Measurements from ENCODE around the gene KIAA0825.

Gene KIAA0825

DNA sequence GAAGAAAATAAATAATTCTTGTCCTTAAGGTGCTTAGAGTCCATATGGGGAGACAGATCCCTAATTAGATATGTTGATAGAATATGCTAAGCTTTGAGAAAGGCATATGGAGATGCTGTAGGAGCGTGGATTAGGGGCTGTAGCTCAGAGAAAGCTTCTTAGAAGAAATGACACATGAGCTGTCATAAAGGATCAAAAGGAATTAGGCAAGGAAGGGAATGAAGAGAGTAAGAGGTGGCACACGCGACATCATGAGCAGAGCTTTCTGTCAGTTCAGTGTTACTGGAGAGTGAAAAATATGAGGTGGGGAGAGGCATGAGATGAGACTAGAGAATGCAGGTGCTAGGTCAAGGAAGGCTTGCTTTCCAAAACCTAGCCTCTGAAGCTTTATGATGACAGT, 118.6 kb downstream of the KIAA0825 start:
- no peak for DNase-seq

DNA sequence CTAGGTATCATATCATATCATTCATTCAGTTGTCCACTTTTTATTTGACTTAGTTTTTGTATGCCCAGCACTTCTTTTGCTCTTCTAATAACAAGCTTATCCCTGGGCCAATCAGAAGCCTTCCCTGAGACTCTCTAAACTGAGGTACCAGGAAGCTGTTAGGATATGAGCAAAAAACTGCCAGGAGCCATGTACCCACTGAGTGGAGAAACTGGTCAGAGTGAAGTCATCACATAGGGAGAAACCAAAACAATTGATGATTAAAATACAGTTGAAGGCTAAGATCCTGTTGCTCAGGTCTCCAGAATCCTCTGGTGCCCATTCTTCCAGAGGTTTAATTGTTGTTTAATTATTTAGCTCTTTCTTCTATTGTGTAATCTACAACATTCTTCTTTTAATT, 120.2 kb downstream of the KIAA0825 start:
- DNase-seq: no peak

DNA sequence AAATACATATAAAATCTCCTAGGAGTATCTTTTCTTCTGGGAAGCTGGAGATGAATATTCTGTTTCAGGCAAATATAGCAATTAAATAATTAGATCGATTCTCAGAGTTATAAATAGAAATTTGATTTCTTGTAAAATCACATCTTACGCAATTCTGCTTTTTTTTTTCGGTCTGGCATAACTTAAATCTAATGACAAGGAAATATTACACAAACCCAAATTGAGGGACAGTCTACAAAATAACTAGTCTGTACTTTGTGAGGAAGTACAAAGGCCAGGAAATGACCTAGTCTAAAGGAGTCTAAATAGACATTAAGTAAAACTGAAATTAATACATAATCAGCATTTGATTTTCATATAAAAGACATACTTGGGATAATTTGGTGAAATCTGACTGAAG, 133.3 kb downstream of the KIAA0825 start:
- DNase-seq: no peak

DNA sequence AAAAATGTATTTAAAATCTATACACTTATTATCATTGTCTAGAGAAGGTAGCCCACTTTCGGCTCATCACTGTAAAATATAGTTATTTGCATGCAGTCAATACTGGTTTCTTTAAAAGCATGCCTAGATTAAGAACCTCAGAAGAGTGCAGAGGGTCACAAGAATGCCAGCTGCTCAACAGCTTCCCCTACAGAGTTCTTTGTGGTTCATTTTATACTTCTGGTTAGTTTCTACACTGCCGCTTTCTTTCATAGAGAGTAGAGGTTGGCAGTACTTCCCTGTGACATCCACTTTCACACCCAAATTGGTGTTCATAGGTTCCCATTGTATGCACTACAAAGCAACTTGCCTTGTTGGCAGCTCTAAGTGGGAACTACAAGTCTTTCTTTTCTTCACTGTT, 137.3 kb downstream of the KIAA0825 start:
- no peak for DNase-seq

DNA sequence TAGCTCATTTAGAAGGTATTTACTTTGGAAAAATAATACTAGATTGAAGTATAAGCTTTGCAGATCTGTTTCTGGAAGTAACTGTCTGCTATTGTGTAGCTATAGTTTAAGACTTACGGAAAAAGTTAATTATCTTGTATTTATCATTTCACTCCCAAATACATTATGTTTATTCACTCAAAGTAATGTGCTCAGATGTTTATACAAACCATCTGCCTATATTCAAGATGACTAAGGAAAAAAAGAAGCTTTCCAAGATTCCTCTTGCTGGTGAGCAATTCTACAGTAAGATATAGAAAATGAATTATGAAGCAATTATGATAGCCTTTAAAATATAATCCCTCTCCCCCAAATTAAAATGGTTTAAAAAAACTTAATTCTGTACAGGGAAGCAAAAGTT, 137.9 kb downstream of the KIAA0825 start:
- no peak for DNase-seq

DNA sequence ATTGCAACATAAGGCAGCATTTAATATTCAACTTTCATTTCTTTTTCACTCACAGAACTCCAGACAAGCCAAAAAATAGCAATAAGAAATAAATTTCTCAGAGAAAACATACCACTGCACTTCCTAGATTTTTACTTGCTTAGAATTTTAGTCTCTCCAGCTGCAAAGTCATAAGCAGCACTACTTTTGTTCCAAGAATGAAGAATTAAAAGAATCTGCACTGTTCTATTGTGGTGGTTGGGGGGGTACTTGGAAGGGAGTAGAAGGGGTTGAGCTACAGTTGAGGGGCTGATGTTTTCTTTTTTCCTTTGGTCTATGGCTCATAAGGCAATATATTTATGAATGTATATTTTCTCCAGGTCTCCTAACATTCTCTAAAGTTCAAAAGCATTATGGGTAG, 144.5 kb downstream of the KIAA0825 start:
- DNase-seq: no peak

DNA sequence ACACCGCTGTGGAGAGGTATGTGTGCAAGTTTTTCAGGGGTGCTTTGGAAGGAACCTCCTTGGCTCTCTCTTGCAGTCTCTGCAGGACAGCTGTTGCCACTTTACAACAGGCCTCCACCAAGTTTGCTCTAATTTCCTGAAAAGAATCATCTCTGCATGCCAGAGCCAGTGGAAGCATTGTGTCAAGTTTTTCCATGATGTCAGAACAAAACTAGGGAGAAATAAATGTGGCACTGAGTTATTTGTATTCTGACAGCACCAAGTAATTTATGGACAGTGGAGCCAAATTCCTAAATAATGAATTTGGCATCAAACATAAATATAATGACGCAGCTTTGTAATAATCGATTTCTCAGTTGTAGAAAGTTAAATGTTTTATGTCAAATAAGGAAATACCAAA, 146.9 kb downstream of the KIAA0825 start:
- DNase-seq: no peak

DNA sequence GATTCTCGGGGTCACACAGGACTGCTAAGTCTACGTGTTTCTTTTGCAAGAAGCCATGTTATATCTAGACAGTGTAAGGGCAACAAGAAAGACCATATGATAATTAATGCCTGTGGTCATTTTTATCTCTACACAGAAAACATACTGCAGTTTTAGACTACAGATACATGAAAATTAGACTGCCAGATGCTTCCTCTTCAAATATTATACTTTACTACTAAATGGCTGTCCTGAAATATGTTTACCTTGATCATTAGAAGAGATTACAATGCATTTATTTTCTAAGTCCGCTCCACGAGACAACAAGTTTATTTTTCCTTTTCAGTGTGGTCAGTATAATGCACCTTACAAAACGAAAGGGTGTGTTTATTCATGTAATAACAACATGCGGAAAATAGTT, 147.6 kb downstream of the KIAA0825 start:
- no peak for DNase-seq

DNA sequence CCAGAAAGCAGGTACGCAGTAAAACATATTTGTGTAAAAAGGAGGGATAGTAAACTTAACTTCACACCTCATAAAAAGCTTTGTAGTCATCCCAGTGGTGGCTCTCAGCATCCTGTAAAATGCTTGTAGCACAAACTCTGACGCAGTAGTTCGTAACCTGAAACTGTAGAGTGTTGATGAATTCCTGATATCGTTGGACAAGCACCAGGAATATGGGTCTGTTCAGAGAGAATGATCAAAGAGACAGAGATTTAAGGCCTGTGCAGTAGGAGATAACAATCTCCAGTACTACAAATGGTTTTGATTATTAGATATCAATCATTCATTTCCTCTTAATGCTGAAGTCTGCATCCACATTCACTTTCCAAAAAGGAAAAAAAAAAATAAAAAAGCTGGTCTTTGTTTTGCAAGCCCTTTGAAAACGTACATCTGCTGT, 148.5 kb downstream of the KIAA0825 start:
- no peak for DNase-seq

DNA sequence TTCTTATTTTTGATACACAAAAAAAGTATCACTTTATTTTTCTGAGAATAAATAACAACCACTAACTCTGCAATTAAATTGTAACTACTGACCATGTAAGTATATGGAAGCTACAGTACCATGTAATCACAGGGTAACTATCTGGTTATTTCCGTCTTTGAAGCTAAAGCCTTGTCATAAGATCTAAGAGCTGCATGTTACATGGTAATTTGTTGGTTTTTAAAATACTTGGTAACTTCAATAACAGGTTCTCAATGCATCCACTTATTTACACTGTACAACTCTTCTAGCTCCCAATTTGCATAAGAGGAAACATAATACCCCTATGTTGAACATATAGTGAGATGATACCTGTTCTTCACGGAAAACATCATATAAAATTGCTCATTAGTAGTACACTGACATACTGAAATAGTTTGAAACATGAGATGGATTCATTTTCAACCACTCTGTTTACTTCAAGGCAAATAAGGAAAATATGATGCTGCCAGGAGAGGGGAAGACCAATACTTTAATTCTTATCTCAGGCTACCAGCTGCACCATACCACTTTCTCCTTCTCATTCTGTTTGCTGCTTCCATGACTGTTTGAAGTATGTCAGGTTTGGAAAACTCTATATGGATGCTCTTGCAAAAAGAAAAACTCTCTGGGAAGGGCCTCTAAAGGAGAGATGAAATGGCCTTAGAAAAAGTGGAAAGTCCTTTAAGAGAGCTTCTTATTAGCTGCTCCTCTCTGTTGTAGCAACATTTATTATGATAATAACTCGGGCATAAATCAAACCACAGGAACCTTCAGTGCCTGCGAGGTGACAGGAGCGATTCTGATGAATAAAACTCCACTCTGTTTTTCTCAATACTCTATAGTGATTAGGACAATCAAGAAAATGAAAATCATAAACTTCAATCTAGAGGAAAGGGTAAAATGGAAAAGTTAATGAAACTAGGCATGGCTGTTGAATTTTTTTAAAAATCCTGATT, 150.2 kb downstream of the KIAA0825 start:
- DNase-seq: no peak

DNA sequence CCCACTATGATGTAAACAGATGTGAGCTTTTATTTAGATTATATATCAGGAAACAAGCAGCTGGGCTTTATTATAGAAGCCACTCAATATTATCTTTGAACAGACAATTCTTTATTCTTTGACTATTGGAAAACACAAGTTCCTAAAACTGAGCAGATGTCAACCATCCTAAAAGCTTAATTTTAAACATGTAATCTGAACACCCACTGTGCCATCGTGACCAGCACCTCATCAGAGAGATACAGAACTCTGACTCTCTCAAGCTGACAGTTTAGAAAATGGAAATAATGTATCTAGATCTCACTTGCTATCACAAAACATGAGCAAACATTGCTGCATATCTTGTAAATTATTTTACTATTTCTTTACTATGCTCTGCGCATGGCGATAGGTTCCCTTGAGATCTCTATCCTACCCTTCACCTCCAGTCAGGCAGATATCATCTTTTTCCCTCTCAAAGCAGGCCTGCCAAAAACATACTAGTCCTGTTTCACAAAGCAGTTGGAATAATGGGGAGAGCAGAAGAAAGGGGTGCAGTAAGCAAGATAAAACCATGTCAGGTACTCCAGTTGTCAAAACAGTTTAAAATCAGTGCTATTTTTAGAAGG, 151.0 kb downstream of the KIAA0825 start:
- DNase-seq: no peak

DNA sequence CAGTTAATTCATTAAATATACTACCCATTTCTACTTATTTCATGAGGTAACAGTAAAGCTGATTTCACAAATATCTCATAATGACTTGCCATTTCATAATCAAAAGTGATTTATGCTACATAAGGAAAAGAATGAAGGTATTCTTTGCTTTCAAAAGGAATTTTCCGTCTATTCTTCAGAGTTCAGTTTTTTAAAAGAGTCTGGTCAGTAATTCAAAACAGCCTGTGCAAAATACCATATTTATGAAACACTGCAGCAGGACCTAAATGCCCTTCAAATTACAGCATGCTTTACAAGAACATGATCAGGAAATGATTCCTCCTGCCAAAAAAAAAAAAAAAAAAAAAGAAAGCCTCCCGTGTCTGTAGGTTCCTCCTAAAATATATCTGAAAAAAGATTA, 154.7 kb downstream of the KIAA0825 start:
- DNase-seq: no peak

DNA sequence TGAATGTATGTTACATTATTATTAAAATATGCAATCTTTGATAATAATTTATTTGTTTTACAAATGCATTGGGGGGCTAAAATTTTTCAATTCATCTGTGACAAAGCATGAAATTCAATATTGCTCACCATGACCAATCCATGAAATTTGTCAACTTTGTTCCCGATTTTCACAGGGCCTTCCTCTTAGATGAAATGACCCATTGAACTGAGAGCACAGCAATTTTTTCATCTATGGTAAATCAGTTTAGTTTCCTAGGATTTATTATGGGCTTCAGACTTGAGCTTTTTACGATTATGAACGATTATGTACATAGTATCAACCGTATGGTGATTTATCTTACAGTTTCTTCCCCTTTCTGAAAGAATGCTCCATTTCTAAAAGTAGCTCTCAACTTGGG, 157.3 kb downstream of the KIAA0825 start:
- DNase-seq: no peak

DNA sequence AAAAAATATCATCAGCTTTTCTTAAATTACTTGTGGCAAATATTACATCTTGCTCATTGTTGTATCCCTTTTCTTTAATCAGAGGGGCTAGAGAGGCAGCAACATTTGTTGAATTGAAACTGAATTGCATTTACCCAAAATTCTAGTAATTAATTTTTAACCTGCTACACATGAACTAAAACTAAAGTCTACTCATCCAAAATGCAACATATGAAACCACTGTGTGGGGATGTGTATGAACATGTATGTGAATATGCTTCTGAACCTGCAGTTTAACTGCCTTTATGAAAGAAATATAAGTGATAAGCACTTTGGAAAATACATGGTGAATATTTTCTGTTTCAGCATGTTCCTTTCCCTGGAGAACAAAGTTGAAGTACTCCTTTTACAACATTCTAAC, 158.5 kb downstream of the KIAA0825 start:
- no peak for DNase-seq

DNA sequence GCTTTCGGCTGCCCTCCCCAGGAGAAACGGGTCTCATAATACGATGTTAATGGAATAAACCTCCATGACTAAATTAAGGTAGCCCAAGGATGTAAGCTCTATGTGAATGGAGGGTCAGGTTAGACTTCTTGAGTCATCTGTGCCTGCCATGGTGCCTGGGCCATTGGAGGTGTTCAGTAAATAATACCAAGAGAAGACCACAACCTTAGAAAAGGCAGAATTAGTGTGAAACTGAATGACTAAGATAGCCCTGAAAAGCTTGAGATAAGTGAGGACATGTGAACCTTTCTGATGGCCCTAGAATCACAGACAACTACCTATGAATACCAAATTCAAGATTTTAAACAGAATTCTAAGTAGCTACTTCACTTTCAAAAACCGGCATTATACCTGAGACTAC, 160.6 kb downstream of the KIAA0825 start:
- no peak for DNase-seq

DNA sequence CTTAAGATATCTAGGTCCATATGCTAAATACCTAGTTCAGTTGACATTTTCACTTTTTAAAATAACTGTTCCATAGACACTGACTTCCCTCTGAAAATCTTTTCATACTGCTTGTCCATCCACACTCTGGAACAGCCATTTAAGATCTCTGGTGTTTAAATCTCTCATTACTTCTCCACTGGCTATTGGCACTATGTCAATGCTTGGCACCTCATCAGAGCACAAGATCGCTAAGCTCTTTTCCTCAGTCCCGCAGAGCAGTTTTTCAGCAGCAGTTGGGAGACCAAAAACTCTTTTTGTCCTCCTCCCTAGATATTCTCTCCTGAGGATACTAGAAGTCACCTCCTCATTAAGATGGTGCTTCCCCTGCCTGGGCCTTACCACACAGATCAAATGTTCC, 172.7 kb downstream of the KIAA0825 start:
- no peak for DNase-seq

DNA sequence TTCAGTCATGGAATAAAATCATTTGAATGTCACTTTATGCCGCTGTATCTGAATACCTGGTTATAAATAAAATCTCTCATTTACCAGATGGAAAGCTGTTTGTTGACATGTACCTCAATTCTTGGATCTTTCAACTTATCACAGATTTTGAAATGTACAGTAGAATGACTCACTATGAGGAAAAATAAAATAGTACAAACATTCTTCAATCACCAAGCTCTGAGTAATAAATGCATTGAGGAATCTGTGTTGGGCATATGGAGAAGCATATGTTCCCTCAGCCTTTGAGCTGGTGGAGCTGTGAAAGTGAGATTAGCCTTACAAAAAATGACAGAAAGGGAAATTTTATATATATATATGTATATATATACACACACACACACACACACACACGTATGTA, 175.4 kb downstream of the KIAA0825 start:
- DNase-seq: no peak

DNA sequence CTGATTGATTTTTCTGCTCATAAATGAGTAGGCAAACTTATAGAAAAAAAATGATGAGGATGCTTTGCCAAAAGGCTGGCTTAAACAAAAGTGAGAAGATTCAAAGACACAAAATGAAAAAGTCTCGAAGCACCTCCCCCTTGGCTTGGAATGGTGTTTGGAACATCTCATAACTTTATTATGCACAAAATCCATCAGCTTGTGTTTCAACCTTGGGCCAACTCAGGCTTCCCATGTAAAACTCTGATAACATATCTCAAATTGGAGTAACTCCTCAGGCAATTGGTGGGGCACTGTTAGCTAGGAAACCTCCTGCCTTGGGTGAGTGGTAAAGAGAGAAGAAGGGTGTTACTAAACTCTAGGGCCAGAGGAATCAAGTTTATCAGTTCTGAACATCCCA, 176.3 kb downstream of the KIAA0825 start:
- DNase-seq: no peak

DNA sequence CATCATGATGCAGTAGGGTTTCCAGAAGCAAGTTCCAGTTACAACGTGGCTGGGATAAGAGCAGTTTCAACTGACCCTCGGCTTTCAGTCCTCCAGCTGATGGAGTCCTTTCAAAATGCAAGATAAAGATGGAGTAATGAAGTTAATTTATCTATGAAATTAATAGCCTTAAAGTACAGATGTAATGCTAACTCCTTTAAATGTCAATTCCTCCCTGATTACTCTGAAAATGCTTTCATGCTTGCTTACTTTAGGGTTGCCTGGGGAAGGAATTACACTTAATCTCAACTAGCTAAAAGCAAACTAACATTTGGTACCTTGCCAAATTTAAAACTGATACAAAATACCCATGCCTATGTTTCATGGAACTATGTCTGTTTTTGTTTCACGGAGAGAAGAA, 178.4 kb downstream of the KIAA0825 start:
- DNase-seq: no peak

DNA sequence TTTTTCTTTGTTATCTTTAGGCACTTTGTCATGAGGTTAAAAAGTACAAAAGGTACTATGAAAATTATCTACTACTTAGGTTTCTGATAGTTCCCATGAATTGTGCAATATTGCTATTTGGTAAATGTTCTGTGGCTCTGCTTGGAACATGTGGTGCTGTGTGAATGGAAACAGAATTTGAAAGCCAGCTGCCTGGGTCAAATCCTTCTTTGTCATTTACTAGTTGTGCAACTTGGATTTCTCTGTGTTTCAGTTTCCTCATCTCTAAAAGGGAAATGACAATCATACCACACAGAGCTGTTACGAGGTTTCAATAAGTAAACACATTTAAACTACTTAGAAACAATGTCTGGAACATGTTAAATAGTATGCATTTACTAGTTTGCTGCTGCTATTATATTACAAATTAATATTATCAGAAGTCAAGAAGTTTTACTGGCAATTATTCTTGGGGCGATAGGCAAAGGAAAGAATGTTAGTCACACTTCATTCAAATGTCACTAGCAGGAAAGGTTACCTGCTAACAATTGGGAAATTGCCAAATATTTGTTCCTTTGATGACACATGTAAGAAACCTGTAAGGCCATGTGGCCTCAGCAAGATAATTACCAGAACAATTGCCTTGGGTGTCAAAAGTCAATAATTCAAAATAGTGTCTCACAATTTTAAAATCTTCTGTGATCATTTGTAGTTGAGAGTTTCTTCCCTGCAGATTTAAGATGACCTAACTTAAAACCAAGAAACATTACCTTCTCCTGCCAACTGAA, 184.8 kb downstream of the KIAA0825 start:
- DNase-seq: no peak

DNA sequence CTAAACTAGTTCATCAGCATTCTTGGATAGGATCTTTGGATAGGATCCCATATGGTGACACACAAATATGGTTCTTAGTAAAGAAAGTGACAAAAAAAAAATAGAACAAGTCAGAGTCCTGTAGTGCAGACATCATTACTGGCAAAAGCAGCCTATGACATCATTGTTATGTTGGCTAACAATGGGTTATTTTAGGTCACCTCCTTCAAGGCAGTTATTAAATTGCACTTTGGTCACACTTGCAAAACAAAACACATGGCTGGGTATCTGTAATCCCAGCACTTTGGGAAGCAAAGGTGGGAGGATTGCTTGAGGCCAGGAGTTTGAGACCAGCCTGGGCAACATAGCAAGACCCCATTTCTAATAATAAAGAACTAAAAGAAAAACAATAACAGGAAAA, 185.9 kb downstream of the KIAA0825 start:
- no peak for DNase-seq

DNA sequence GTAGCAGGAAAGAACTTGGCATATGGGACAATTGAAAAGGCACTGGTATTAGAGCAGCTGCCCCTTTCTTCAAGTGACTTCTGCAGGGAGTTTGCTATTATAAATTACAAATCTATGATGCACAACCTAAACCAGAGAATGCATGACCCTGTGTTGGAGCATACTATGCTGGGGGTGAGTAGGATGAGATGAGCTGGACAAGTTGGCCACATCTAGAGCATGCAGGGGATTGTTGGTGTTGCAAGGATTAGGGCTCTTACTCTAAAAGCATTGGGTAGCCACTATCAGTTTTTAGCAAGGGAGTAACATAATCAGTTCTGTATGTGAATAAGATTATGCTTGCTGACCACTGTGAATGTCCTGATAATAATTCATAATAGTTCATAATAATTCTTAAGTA, 186.7 kb downstream of the KIAA0825 start:
- no peak for DNase-seq

DNA sequence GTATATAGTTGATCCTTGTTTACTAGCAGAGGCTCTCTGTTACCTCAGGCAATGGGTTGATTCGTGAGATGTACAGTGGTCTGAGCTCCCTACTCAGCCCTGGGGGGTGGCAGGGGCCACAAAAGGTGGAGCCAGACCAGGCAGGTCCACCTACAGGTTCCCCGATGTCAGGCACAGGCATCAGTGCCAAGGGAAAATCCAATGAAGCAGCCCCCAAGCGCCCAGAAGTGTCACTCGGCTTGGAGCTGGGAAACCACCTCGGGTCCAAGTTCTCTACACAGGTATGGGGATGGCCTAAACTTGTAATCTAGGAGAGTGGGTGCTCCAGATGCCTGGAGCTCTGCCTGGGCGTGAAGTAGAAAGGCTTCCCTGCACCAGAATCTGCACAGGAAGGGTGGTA, 188.8 kb downstream of the KIAA0825 start:
- DNase-seq: no peak

DNA sequence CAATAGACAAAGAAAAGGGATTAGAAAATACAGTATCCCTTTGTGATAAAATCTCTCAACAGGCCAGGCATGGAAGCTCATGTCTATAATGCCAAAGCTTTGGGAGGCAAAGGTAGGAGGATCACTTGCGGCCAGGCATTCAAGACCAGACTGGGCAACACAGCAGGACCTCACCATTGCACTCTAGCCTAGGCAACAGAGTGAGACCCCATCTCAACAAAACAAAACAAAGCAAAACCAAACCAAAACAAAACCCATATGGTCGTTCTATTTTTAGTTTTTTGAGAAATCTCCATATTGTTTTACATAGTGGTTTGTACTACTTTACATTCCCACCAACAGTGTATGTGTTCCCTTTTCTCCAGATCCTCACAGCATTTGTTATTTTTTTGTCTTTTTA, 193.0 kb downstream of the KIAA0825 start:
- no peak for DNase-seq

Measured in activated naive CD4-positive, alpha-beta T cell (primary cell).